Muscle of back (tissue), 11 donors: ENCODE data around the gene LTBP1. TPM values are rescaled to one million over a fixed set of nuclear protein-coding genes. Genes with fewer than 3 reads are reported as not detected.
"Not testable (repeated sequence)": the region's sequence is repeated elsewhere in the genome, so short reads cannot be mapped to it uniquely, and the experiment has no call there.

Source experiments
- DNase-seq, 3 donors: peaks; one replicate each; pipeline versions ENCODE4 v3.0.0 to v3.0.0-alpha.2; 2013
- polyA plus RNA-seq, 10 donors: library from polyadenylated mRNA; unstranded; fragments of 120-200 nt; gene quantifications; one replicate each; pipeline ENCODE4 v1.2.1, GENCODE V29; 2013; ENCODE audit not compliant: insufficient read length in 10 of 10

Gene LTBP1
- polyA plus RNA-seq, 10 donors: 52.1 to 101 (median 66.1) TPM

DNA sequence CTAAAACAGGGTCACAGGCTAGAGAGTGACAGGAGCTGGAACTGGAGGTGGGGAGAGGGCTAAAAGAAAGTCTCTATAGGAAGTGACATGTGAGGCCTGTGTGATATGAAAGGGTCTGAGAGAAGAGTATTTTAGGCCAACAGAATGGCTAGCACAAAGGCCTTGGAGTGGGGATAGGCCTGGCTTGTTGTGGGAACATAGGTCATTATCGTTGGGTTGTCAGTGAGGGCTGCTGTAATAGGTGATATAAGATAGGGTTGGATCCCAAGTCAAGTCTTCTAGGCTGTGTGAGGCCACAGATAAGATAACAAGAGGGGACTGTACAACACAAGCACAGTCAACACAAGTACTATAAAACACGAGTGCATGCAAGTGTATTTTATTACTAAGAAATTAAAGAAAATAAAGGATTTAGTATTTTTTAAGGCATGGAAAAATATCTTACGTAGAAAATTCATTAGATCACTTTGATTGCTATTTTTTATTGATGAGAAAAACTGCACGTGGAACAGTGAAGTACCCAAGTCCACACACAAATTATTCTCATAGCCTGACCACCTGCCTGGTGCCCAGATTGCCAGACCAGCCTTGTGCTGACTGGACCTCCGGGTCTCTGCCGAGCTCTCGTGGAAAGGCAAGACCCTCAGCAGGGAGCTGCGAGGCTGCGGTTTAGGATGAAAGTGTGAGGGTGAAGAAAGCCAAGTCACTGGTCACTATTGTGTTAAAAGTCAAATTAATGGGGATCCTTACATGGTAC lies 14.1 kb downstream of the LTBP1 start:
- DNase-seq: no peak

DNA sequence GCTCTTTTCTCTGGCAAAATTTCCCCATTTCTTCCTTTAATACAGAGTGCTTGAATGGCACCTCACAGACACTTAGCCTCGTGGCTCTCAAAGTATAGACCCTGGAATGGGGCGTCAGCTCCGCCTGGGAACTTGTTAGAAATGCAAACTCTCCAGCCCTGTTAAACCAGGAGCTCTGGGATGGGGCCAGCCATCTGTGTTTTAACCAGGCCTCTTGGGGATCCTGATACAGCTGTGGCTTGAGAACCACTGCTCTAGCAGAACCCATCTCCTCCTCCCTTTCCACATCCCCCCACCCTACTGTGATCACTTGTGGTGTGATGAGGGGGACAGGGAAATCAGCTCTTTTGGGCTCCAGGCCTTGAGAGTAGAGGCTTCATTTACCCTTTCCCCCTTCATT lies 15.9 kb downstream of the LTBP1 start:
- peak in 1 of 3 donors; percentile 61 for DNase-seq

DNA sequence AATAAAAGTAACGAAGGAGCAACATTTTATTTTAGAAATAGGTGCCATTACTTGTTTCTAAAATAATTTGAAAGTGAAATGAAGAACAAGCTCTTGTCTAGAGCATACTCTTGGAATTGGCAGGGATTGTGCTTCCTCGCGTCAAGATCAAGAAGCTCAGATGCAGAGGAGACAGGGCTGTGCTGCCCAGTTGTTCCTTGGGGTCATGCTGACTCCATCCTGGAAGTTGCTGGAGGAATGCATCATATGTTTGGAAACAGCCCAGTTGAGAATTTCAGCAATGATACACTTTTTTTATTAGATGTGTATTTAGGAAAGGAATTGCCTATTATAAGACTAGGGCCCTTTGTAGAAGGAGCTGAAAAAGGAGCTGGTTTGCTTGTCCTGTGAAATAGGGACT lies 17.2 kb downstream of the LTBP1 start:
- peak; percentile 41 to 78 (median 68) for DNase-seq

DNA sequence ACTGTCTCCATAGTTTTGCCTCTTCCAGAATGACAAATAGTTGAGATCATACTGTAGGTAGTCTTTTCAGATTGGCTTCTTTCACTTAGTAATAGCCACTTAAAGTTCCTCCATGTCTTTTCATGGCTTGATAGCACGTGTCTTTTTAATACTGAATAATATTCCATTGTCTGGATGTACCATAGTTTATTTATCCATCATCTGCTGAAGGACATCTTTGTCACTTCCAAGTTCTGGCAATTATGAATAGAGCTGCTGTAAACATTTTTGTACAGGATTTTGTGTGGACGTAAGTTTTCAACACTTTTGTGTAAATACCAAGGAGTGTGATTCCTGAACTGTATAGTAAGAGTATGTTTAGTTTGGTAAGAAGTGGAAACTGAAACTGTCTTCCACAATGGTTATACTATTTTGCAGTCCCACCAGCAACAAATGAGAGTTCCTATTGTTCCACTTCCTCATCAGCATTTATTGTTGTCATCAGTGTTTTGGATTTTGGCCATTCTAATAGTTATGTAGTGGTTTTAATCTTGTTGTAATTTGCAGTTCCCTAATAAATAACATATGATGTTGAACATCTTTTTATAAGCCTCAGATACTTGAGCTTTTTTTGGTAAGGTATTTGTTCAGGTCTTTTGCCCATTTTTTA lies 18.9 kb downstream of the LTBP1 start:
- DNase-seq: no peak

DNA sequence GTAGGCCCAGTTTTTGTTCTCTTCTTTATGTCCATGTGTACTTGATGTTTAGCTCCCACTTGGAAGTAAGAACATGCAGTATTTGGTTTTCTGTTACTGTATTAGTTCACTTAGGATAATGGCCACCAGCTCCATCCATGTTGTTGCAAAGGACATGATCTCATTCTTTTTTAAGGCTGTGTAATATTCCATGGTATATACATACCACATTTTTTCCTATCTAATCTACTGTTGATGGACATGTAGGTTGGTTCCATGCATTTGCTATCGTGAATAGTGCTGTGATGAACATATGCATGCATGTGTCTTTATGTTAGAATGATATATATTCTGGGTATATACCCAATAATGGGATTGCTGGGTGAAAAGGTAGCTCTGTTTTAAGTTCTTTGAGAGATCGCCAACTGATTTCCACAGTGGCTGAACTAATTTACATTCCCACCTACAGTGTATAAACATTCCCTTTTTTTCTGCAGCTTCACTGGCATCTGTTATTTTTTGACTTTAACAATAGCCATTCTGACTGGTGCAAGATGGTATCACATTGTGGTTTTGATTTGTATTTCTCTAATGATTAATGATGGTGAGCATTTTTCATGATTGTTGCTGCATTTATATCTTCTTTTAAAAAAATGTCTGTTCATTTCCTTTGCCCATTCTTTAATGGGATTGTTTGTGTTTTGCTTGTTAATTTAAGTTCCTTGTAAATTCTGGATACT lies 22.9 kb downstream of the LTBP1 start:
- DNase-seq: no peak

DNA sequence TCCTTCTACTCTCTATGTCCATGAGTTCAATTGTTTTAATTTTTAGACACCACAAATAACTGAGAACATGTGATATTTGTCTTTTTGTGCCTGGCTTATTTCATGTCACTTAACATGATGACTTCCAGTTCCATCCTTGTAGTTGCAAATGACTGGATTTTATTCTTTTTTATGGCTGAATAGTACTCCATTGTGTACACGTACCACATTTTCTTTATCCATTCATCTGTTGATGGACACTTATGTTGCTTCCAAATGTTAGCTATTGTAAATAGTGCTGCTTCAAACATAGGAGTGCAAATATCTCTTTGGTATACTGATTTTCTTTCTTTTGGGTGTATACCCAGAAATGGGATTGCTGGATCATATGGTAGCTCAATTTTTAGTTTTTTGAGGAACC lies 27.0 kb downstream of the LTBP1 start:
- not testable (repeated sequence) for DNase-seq

DNA sequence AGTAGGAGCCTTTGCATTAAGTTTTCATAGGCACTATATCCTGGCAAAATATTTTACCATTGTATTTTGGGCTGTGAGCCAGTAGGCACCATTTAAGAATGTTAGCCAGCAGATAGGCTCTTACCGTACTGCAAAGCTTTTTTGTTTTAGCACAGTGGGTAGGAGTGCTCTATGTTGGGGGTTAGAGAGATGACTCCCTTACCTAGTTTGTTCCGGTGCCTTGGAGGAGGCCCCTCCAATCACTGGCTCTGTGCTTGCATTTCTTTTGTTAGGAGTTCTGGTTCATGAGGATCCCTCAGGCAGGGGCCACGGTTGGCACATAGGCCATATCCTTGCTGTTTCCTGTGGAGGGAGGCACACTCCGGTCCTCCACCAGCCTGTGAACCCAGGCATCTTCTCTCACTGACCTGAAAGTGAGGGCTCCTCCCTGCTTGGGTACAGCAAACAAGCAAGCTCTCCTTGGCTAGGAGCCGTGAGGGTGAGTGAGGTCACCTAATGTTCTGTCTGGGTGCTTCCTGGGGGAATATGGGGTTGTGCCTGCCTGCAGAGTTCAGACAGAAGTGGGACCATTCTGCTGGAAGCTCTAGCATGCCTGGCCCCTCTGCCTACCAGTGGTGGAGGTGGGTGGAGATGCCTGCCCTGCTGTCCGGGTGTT lies 29.8 kb downstream of the LTBP1 start:
- no peak for DNase-seq

DNA sequence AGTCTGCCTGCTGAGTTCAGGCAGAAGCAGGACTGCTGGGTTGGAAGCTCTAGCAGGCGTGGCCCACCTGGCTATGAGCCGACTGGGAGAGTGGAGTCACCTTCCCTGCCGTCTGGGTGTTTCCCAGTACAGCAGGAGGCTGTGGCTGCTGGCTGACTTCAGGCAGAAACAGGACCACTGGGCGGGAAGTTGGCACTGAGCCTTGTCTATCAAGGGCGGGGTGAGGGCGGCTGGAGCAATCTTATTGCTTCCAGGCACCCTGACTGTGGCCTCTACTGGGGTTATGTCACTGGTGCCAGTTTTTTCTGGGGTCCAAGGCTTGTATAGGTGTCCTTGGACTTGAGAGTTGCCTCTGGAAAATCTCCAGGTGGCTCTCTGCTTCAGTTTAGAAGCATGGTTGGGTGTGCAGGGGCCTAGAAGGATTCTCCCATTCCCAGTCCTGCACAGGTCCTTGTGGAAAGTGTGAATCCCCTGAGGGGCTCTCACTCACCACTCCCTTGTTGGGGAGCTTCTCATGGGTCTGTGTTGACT lies 30.5 kb downstream of the LTBP1 start:
- DNase-seq: peak in 2 of 3 donors; percentile 10 to 34

DNA sequence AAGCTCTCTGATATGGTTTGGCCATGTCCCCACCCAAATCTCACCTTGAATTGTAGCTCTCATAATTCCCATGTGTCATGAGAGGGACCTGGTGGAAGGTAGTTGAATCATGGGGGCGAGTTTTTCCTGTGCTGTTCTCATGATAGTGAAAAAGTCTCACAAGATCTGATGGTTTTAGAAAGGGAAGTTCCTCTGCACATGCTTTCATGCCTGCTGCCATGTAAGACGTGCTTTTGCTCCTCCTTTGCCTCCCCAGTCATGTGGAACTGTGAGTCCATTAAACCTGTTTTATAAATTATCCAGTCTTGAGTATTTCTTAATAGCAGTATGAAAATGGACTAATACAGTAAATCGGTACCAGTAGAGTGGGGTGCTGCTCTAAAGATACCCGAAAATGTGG lies 34.9 kb downstream of the LTBP1 start:
- no peak for DNase-seq

DNA sequence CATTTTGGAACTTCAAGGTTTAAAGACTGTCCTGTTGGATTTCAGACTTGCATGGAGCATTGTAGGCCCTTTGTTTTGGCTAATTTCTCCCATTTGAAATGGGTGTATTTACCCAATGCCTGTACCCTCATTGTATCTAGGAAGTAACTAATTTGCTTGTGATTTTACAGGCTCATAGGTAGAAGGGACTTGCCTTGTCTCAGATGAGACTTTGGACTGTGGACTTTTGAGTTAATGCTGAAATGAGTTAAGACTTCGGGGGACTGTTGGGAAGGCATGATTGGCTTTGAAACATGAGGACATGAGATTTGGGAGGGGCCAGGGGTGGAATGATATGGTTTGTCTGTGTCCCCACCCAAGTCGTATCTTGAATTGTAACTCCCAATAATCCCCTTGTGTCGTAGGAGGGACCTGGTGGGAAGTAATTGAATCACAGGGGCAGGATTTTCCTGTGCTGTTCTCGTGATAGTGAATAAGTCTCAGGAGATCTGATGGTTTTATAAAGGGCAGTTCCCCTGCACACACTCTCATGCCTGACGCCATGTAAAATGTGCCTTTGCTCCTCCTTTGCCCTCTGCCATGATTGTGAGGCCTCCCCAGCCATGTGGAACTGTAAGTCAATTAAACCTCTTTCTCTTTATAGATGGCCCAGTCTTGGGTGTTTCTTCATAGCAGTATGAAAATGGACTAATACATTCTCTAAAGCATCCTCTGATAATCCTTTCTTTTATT lies 36.6 kb downstream of the LTBP1 start:
- DNase-seq: not testable (repeated sequence)

DNA sequence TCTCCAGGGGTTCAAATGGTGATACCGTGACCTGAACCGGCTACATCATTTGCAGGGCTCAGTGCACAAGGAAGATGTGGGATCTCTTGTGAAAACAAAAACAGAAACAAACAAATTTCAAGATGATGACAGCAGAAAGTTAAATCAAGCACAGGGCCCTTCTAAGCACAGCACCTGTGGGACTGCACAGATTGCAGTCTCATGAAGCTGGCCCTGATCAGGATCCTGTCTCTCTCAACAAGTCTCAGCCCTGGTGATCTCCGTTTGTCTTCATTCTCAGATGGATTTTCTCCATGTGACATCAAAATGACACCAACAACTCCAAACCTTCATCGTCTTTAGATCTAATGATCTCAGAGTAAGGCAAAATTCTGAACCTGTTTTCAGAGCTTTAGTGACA lies 39.7 kb downstream of the LTBP1 start:
- no peak for DNase-seq

DNA sequence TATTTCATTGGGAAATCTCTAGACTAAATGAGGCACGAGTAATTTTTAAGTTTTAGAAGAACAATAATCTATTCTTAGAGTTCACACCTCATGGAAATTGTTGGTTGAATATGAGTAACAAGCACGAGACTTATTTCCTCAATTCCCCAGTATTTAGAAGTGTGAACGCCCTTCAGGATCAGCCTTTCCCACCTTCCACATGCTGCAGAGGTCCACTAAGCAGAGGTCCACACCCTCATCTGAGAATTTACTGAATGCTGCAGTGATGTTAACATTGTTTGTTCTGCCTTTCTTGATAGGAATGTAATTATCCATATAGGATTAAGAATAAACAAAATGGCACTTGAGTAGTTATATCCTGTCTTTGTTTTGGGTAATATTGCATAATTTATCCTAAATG lies 41.8 kb downstream of the LTBP1 start:
- DNase-seq: no peak

DNA sequence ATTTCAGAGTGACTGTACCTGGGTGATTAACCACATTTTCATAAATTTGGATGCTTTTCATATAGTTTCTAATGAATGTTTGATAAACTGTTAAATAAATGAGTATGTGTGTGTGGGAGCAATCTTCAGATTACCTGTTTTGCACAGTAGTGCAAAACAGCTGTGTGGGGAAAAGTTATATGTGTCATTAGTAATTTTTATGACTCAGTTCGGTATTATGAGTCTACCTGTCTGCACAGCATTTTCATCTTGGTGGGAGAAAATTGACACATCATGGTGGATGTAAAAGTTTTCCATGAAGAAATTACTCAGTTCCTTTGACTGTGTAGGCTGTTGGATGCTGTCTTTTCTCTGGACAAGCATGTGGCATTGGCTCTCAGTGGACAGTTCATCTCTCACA lies 43.8 kb downstream of the LTBP1 start:
- no peak for DNase-seq

DNA sequence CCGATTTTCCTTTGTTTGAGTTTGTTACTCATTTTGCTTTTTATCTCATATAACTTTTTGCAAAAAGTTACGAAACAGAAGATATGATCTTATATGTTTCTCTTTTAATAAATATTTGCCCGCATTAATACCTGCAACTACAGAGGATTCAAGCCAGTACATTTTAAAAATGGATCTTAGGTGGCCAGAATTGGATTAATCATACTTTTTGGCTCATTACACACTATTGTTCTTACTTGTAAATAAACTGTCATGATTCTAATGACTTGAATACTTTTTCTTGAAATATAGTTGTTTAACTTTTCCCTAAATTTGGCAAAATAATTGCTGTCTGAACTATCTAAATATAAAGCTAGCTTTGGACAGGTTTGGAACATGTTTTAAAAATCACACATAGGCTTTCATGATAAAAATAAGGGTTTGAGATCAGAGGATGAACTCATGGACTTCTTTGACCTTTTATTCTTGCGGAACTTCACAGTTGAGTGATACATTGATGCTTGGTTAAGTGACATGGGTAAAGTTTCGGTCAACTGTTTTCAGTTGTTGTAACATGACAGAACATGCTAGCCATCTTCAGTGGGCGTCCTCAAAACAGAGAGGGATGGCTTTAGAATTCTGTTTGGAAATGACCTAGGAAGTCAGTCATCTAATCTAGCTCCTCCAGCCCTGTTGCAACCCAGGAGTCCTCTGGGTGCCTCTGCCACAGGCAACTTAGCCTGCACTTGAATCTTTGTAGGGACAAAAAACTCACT lies 44.5 kb downstream of the LTBP1 start:
- no peak for DNase-seq

DNA sequence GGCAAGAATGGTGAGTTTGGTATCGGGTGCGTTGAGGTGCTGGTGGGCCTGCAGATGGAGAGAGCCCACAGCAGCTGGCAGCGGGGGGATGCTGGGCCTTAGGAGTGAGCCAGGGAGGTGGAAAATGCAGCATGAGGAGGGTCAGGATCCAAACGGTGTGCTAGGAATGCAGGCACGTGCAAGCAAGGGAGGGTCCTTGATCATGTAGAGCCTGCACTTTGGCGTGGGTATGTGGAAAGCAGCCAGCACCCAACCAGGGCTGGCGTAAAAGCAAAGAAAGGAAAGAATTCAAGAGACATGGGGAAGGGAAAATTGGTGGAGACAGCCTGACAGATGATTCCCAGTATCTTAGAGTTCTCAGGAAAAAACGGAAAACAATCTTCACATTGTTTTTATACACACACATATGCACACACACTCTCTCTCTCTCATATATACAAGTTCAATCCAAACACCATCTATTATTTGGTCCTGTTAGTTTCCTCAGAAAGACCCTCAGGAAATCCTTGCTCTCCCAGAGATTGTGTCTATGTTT lies 46.3 kb downstream of the LTBP1 start:
- no peak for DNase-seq

DNA sequence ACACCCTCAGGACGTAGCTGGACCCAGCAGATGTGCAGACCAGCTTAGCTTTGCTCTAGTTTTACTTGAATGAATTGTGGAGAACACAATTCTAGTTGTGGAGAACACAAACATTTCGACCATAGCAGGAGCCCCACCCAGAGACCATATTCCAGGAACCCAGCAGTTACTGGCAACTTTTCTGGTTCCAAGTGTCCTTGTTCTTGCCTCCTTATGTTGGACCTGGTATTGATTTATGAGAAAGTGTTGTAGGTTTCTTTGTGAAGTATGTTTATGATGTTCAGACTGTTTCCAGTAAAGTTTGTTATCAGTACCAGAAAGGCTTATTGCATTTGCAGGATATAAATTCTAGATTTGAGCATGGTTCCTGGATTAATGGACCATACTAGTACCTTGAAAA lies 51.0 kb downstream of the LTBP1 start:
- no peak for DNase-seq

DNA sequence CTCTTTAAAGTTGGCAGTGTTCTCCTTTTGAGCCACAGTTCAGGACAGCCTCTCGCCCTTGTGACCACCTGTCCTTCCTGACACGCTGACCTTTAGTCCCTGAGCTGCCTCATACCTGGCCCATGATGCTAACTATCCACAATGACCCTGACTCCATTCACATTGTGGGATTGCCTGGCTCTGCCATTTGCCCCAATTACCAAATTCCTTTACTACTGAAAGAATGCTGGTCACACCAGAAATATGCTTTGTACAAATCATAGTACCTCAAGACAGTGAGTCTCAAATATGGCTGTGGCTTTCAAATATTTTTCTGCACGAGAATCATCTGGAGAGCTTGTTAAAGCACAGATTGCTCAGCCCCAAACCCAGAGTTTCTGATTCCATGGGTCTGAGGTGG lies 54.2 kb downstream of the LTBP1 start:
- no peak for DNase-seq

DNA sequence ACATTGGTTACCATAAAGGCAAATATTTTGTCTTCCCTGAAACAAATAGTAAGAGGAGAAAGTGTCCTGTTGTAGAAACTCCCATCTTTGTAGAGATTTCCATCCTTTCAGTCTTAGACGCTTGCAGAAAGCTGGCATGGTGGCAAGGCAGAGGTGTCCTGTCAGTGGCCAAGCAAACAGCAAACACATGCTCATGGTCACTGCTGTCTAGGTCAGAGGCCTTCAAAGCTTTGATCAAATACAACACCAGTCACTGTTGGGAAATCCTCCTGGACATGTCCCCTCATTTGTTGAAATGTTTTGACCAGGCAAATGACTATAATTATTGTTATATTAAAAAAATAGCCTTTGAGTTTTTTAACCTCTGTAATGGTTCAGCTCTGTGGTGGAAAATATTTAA lies 55.1 kb downstream of the LTBP1 start:
- no peak for DNase-seq

DNA sequence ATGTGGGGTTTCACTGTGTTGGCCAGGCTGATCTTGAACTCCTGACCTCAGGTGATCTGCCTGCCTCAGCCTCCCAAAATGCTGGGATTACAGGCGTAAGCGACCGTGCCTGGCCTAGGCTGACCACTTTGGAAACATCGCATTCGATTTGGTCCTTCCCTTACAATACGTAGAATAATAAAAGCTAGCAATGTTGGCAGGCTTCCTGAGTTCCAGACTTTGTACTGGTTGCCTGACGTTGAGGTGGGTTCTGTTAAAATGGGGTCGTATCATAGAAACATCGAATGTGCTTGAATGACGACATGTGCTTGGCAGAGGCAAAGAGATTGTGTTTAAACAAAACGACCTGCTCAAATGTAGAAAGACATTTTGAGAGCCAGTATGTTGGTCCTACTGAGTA lies 56.1 kb downstream of the LTBP1 start:
- no peak for DNase-seq

DNA sequence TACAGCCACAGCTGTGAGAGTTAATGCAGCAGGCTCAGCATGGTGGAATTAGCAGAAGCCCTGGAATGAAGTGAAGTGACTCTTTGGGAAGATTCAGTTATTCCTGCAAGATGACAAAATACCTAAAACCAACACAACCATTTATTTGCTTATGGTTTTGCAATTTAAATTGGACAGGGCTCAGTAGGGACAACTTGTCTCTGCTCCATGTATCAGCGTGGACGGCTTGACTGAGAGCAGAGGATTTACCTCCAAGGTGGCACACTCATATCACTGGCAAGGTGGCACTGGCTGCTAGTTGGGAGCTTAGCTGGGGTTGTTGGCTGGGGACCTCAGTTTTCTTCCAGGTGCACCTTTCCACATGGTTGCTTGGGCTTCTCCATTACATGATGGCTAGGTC lies 58.3 kb downstream of the LTBP1 start:
- DNase-seq: no peak
